PC-9 (cell line): ENCODE measurements around the gene PCED1A. TPM values are rescaled to one million over a fixed set of nuclear protein-coding genes. Genes with fewer than 3 reads are reported as not detected.

Experiments used
- BruUV-seq: library from RNA; stranded (reverse); fragments of 400-500 nt; replicated peaks from 2 replicates; lab custom pipeline; 2021; lab: Mats Ljungman, UMichigan
- CTCF ChIA-PET: fragments of 300-600 bp; sonication (Branson Sonifier 250); formaldehyde crosslinking; loops from one replicate; lab custom pipeline; 2022; ENCODE audit warnings: antibody characterized with exemption; lab: Charles Lee
- POLR2A ChIA-PET: fragments of 300-600 bp; sonication (Branson Sonifier 250); formaldehyde crosslinking; loops from one replicate; lab custom pipeline; 2022; ENCODE audit warnings: antibody characterized with exemption; ENCODE audit not compliant: unreplicated experiment; lab: Charles Lee
- DNase-seq, 2 experiments: peaks; one replicate each; pipeline versions ENCODE4 v3.0.0 to v3.0.0-alpha.2; 2015 to 2022; ENCODE audit warnings: mixed read lengths in 1 of 2
- H2AFZ ChIP-seq: fragments of 200-600 bp; sonication (generic); 2 replicates; pipeline ENCODE4 v1.8.1; 2017; ENCODE audit warnings: antibody characterized with exemption
- H3F3A ChIP-seq: fragments of 200-600 bp; sonication (generic); 2 replicates; pipeline ENCODE4 v1.8.1; 2017; ENCODE audit warnings: antibody characterized with exemption, mild to moderate bottlenecking, low read depth; ENCODE audit not compliant: insufficient read depth
- H3K27ac ChIP-seq: fragments of 200-600 bp; sonication (generic); 2 replicates; pipeline ENCODE4 v1.6.1; 2016; ENCODE audit warnings: mixed run types
- H3K27me3 ChIP-seq: fragments of 200-600 bp; sonication (generic); 2 replicates; pipeline ENCODE4 v1.6.1; 2016; ENCODE audit warnings: low read depth, mixed run types; ENCODE audit not compliant: insufficient read depth
- H3K36me3 ChIP-seq: fragments of 200-600 bp; sonication (generic); 2 replicates; pipeline ENCODE4 v1.6.1; 2016; ENCODE audit warnings: low read depth, mixed run types
- H3K4me1 ChIP-seq: fragments of 200-600 bp; sonication (generic); replicated peaks from 2 replicates; pipeline ENCODE4 v1.6.1; 2016; ENCODE audit warnings: mixed run types; ENCODE audit not compliant: insufficient read depth
- H3K4me2 ChIP-seq: fragments of 200-600 bp; sonication (generic); 2 replicates; pipeline ENCODE4 v1.6.1; 2017; ENCODE audit warnings: mixed run types
- H3K4me3 ChIP-seq: fragments of 200-600 bp; sonication (generic); 2 replicates; pipeline ENCODE4 v1.6.1; 2016; ENCODE audit warnings: mixed run types
- H3K79me2 ChIP-seq: fragments of 200-600 bp; sonication (generic); 2 replicates; pipeline ENCODE4 v1.6.1; 2017; ENCODE audit warnings: low read depth, mixed run types
- H3K9me2 ChIP-seq: fragments of 200-600 bp; sonication (generic); 2 replicates; pipeline ENCODE4 v1.8.1; 2017; ENCODE audit warnings: mild to moderate bottlenecking; ENCODE audit not compliant: insufficient read depth
- H3K9me3 ChIP-seq: fragments of 200-600 bp; sonication (generic); 2 replicates; pipeline ENCODE4 v1.8.1; 2016; ENCODE audit warnings: low read depth; ENCODE audit not compliant: insufficient read depth
- H4K20me1 ChIP-seq: fragments of 200-600 bp; sonication (generic); 2 replicates; pipeline ENCODE4 v1.8.1; 2017; ENCODE audit not compliant: insufficient read depth
- CTCF ChIP-seq: fragments of 200-600 bp; sonication (generic); conservative IDR thresholded peaks from 2 replicates; pipeline ENCODE4 v1.6.1; 2017; ENCODE audit warnings: mixed run types, antibody characterized with exemption, mild to moderate bottlenecking, moderate library complexity
- EZH2 ChIP-seq: fragments of 200-600 bp; sonication (generic); IDR thresholded peaks from 2 replicates; pipeline ENCODE4 v1.8.0; 2017; ENCODE audit warnings: antibody characterized with exemption, low read depth
- intact Hi-C: fragments of 100-400 bp; cut with micrococcal nuclease; formaldehyde crosslinking; loops from one replicate; pipeline ENCODE4 v1.10.0; 2022; ENCODE audit not compliant: unreplicated experiment
- total RNA-seq: library from RNA; stranded (reverse); gene quantifications from 2 replicates; pipeline ENCODE4 v1.2.3, GENCODE V29; 2021

The PCED1A gene
- total RNA-seq, 1 experiment from 2014 or later, result 47.9 TPM

- DNase-seq, result no peak
- peaks cover 24% of the 10 kb centered on the region for H3K27me3 ChIP-seq
- H3K4me2 ChIP-seq, result no peak within 1 kb of the TSS
- no peak within 1 kb of the TSS for H3K4me3 ChIP-seq
- H2AFZ ChIP-seq, result no peak within 1 kb of the TSS
- H3K4me1 ChIP-seq, result no peaks in the 10 kb centered on the region
- no peaks in the 10 kb centered on the region for H3F3A ChIP-seq
- H3K79me2 ChIP-seq, result no peaks in the 10 kb centered on the region
- H3K9me2 ChIP-seq, result no peaks in the 10 kb centered on the region
- no peaks in the 10 kb centered on the region for H4K20me1 ChIP-seq
- BruUV-seq, result no TSS peak
- H3K27ac ChIP-seq, result no peak within 1 kb of the TSS
- intact Hi-C loops, result no loop called here
- ChIA-PET POLR2A (no interaction called here), CTCF (no interaction called here)
- no peaks in the 10 kb centered on the region for H3K9me3 ChIP-seq
- no peaks in the 10 kb centered on the region for H3K36me3 ChIP-seq
- TF ChIP-seq EZH2 (no peak), CTCF (no peak)
These were observed 39.8 kb downstream of the PCED1A start, which contains the start of gene CPXM1 for GRCh38 chr20:2800521-2801285. TSS of gene CPXM1 (minus strand) at chr20:2800627. CDS start at chr20:2800572, 55 bp downstream.

GRCh38 chr20:2799688-2800520, 40.6 kb downstream of the PCED1A start:
- H3K9me2 ChIP-seq, result no peaks in the 10 kb centered on the region
- TF ChIP-seq CTCF (no peak), EZH2 (no peak)
- H3K9me3 ChIP-seq, result no peaks in the 10 kb centered on the region
- H3K27me3 ChIP-seq, result peaks cover 24% of the 10 kb centered on the region
- no peaks in the 10 kb centered on the region for H3K4me1 ChIP-seq
- H3K36me3 ChIP-seq, result no peaks in the 10 kb centered on the region
- no peak overlapping the region for H3K4me2 ChIP-seq
- H3K4me3 ChIP-seq, result no peak overlapping the region
- ChIA-PET CTCF (no interaction called here), POLR2A (no interaction called here)
- no peaks in the 10 kb centered on the region for H3K79me2 ChIP-seq
- no TSS peak for BruUV-seq
- H3K27ac ChIP-seq, result no peak overlapping the region
- intact Hi-C loops, result no loop called here
- H4K20me1 ChIP-seq, result no peaks in the 10 kb centered on the region
- no peak for DNase-seq
- H2AFZ ChIP-seq, result no peak overlapping the region
- H3F3A ChIP-seq, result no peaks in the 10 kb centered on the region

GRCh38 chr20:2799271-2799670, 41.2 kb downstream of the PCED1A start:
- Histone ChIP-seq H3K79me2 (no peaks in the 10 kb centered on the region), H3K27ac (no peak overlapping the region), H3K9me3 (no peaks in the 10 kb centered on the region), H2AFZ (no peak overlapping the region), H4K20me1 (no peaks in the 10 kb centered on the region), H3K4me1 (no peaks in the 10 kb centered on the region), H3K4me3 (no peak overlapping the region), H3F3A (no peaks in the 10 kb centered on the region), H3K4me2 (no peak overlapping the region), H3K36me3 (no peaks in the 10 kb centered on the region), H3K9me2 (no peaks in the 10 kb centered on the region), H3K27me3 (peaks cover 24% of the 10 kb centered on the region)
- intact Hi-C loops, result no loop called here
- no peak for DNase-seq
- no peak for TF ChIP-seq EZH2
- TF ChIP-seq CTCF, result no peak
- CTCF ChIA-PET, result no interaction called here
- POLR2A ChIA-PET, result no interaction called here
- no TSS peak for BruUV-seq
